ENCODE results near the gene AGO3. TPM values are rescaled to one million over a fixed set of nuclear protein-coding genes. Genes with fewer than 3 reads are reported as not detected.

The AGO3 gene
- polyA plus RNA-seq, 3 donors: 10.8 to 12.6 (median 11.8) TPM

DNA sequence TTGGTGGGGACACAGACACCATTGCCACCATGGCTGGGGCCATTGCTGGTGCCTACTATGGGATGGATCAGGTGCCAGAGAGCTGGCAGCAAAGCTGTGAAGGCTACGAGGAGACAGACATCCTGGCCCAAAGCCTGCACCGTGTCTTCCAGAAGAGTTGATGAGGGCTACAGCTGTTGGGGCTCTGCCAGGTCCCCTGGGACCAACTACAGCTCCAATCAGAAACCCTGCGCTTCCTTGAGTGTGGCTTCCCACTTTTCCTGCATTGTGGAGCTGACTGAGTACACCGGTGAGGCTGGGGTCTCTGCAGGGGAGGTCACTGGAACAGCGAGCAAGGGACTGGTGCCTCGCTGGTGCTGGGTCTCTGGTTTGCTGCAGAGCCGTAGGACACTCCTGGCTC, 162.3 kb downstream of the AGO3 start:
- no peak for DNase-seq (ENCODE audit: low read depth in 3 of 3, low spot score in 2 of 3)

DNA sequence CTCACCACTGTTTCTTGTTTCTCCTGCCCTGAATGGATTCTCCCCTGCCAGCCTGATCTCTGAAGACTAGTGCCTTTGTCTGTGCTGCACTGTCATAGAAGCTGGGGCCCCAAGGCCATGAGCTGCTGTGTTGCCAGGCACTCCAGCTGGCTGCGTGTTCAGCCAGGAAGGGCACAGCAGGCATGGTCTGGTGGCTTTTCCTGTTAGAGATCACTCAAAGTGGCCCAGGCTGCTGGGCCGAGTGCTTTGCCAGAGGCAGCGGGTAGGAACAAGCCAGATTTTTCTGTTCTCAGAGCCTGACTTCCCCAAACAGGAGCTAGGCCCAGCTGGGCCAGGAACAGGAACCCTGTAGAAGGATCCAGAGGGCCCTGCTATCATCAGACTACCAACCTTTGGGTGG, 163.0 kb downstream of the AGO3 start:
- DNase-seq (ENCODE audit: low read depth in 3 of 3, low spot score in 2 of 3): no peak

DNA sequence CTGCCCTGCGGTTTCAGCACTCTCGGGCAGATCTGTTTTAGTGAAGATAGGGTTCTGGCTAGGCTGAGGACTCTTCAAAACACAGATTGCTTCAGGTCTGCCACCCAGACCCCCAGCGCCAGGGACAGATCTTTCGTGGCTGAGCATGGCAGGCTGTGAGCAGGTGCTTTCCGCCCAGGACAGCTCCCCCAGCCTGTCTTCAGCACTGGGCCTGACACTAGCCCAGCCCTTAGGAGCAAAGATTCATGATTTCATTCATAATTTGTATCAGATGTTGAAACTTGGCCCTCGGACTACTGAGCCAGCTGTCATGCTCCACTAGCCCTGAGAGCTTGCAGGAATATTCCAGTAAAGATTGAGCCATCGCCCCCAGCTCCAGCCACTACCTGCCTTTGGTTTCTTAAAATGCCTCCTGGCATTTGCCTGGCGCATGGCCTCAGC, 163.7 kb downstream of the AGO3 start:
- DNase-seq (ENCODE audit: low read depth in 3 of 3, low spot score in 2 of 3): no peak

DNA sequence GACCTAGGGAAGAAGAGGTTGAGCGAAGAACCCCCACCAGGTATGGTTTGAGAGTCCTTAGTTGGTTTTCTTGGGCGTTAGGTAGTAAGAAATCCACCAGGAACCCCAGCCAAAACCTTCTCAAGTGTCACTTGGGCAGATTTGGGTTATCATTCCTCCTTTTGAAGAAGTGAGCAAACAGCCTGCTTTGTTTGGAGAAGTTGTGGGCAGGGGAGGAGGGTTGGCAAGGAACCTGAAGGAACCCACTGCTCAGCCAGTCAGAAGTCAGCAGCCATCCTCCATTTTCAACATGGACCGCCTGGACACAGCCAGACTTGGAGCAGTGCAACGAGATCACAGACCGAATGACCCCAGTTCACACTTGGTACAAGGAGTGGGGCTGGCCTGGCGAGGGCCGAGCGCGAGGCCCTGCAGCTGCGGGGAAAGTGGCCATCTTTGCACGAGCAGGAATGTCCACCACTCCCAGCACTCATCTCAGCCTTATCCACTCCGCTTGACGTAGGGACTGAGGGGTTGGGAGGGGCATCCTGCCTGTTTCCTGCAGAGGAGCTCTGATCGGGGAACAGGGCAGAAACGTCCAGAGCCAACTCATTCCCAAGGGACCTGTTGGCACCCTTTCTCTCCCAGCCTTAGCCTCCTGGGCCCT, 165.0 kb downstream of the AGO3 start:
- no peak for DNase-seq (ENCODE audit: low read depth in 3 of 3, low spot score in 2 of 3)

DNA sequence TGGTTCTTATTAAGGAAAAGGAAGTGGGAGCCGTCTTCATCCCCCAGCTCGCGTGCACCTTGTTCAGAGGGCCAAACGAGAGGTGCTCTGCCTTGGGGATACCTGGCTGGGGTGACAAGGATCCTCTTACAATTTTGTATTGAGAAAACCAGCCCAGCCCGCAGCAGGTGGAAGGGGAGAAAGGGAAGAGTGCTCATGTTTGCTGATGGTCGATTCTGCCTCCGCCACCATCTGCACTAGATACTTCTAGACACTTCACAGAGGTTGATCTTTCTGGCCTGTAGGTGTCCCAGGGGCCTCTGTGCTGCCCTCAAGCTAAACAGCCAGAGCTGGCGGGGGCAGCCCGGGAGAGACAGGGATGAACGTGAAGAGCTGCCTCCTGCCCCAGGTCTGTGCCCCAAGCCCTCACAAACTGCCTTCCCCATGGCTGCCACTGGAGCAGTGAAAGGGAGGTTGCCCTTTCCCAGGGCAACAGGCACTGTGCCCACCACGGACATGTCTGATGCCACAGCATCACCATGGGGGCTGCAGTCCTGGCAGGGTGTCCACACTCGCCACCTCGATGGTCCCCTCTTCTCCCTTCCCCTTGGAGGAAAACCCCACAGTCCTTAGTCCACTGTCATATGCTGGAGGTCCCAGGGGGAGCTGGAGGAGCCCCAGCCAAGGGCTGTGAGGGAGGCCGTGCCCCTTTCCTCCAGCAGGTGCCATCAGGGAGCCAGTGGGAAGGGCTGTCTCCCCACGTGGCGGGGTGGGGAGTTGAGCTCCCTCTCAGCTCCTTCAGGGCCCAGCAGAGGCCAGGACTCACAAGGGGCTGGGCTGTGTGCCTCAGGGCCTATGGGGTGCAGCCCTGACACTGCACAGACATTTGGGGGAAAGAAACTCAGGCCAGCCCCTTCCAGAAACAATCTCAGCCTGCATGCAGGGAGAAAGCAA, 165.9 kb downstream of the AGO3 start:
- DNase-seq (ENCODE audit: low read depth in 3 of 3, low spot score in 2 of 3): no peak

DNA sequence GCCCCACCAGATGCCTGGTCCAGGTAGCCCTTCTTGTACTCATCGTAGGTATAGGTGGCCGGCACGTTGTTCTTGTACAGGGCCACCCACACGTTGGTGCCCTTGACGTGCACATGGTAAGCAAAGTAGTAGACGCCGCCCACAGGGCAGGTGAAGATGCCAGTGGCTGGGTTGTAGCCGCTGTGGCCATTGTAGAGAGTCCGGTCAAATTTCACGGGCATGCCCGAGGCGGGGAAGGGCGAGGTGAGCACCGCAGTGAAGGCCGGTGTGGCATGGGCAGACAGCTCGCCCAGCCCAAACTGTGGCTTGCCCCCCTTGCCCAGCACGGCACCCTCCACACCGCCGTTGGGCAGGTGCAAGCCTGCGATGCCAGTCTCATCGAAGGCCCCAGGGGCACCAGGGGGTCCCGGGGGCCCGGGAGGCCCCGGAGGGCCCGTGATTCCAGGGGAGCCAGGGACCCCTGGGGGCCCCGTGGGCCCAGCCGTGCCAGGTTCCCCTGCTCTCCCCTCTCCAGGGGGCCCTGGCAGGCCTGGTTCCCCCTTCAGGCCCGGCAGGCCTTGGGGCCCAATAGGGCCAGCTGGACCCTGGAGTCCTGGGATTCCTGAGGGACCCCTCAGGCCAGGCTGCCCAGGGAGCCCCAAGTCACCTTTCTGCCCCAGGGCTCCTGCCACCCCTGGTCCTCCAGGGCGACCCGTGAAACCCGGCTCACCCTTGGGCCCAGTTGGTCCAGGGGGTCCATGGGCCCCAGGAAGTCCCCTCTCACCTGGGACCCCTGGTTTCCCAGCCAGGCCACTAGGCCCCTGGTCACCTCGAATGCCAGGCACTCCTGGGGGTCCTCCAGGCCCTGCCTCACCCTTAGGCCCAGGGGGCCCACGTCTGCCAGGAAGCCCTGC, 167.0 kb downstream of the AGO3 start:
- DNase-seq (ENCODE audit: low read depth in 3 of 3, low spot score in 2 of 3): no peak

DNA sequence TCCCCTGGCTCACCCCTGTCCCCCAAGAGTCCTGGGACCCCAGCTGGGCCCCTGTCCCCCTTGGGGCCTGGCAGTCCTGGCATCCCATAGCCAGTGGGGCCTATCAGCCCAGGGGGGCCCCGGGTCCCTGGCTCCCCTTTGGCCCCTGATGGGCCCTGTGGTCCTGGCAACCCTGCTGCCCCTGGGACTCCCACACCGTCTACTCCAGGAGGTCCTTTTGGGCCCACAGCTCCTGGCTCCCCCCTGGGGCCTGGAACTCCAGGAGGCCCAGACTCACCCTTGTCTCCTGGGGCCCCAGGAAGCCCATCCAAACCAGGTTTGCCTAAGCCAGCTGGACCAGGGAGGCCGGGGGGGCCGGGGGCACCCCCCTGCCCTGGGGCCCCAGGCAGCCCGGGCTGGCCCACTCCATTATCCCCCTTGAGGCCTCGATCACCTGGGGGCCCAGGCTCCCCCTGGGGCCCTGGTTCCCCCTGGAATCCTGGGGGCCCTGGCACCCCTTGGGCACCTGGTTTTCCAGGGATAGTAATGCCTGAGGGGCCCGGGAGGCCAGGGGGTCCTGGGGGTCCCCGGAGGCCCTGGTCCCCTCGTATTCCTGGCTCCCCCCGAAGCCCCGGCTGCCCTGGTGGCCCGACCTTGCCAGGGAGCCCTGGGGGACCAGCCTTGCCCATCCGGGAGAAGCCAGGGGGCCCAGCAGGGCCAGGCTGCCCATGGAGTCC, 167.9 kb downstream of the AGO3 start:
- no peak for DNase-seq (ENCODE audit: low read depth in 3 of 3, low spot score in 2 of 3)

DNA sequence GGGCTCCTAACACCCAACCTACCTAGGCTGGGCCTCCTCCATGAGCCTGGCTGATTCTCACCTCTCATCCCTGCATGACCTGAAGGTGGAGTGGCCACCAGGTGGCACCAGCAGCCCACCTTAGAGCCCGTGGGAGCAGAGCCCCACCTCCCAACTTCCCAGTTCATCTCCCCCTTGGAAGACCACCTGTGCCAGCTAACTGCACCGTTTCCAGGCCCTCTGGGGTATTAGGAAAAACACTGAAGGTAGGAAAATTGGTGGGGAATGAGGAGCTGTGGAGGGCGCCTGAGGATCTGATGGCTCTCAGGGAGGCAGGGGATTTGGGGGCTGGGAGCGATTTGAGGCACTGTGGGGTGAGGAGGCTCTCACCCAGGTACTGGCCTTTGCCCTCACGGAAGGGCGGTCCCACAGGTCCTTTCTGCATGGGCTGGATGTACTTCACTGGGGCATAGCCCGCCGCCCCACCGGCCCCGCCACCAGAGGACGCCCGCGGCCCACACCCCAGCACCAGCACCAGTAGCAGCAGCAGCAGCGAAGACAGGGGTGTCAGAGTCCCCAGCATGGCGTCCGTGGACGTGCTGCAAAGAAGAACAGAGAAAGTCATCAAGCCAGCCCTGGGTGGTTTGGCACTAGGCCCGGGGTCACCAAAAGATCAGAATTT, 168.9 kb downstream of the AGO3 start:
- peak in 1 of 3 donors; percentile 45 for DNase-seq (ENCODE audit: low read depth in 3 of 3, low spot score in 2 of 3)

DNA sequence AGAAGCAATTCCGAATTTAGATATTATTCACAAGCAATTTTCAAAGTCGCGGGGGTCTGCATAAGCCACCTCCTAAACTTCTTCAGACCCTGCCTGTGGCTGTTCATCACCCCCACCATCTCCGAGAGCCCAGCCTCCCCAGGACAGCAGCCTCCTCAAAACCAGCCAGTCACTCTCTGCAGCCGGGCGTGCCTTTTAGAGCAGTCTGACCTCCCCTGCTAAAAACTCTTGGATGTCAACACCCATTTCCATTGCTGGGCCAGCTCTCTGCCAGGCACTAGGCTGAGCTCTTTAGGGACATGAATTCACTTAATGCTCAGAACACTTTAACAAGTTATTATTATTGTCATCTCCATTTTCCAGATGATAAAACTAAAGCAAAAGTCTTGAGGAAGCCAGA, 169.5 kb downstream of the AGO3 start:
- DNase-seq (ENCODE audit: low read depth in 3 of 3, low spot score in 2 of 3): no peak

DNA sequence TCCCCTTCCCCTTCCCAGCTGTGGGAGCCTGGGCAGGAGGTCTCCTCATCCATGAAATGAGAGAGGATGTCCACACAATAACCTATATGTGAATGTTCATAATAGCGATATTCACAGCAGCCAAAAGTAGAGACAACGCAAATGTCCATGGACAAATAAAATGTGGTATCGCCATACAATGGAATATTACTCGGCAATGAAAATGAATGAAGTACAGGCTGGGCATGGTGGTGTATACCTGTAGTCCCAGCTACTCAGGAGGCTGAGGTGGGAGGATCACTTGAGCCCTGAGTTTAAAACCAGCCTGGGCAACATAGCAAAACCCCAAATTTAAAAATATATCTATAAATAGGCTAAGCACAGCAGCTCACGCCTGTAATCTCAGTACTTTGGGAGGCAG, 170.6 kb downstream of the AGO3 start:
- no peak for DNase-seq (ENCODE audit: low read depth in 3 of 3, low spot score in 2 of 3)

DNA sequence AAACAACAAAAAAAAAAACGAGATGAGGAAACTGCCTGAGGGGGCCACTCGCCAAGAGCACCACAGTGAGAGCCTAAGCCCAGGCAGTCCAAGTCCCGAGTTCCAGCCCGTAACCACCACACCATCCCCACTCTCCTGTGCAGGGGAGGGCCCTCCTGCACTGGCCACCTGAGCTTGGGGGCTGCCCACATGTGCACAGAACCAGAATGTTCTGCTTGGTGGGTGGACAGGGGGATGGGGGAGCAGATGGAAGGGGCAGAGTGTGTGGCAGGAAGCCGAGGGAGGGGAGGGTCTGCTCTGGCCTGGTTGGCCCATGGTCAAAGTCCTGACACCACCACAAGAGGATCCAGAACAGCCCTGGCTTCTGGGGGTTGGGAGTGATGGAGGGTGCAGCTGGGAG, 175.4 kb downstream of the AGO3 start:
- no peak for DNase-seq (ENCODE audit: low read depth in 3 of 3, low spot score in 2 of 3)

DNA sequence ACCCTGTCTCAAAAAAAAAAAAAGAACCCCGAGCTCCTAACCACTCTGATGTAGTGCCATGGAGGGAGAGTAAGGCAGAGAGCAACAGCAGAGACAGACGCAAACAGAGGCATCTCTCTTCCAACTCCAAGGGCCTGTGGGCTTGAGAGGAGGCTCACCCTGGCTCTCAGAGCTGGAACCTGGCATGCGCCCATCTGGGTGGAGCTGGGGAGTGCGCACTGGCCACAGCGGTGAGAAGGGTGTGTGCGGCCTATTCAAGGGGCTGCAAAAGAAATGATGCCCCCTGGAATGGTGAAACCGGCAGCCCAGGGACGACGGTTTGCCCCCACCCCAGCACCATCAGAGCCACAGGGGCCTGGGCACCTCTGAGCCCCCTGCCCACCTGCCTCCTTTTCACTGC, 176.5 kb downstream of the AGO3 start:
- DNase-seq (ENCODE audit: low read depth in 3 of 3, low spot score in 2 of 3): no peak

DNA sequence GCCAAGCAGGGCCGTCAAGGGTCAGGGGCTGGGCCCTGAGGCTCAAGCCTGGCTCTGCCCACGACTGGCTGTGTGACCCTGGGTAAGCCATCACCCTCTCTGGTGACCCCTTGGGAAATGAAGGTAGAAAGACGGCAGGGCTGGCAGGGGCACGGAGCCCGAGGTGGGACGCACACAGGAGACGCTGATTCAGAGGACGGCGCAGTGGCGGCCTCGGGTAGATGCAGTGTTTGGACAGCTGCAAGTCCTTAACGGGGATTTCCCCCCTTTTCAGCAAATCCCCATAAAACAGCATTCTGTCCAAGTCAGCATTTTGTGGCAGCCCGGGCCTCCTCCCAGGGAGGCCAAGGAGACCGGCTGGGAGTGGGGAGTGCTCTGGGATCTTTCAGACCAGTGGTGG, 177.4 kb downstream of the AGO3 start:
- DNase-seq (ENCODE audit: low read depth in 3 of 3, low spot score in 2 of 3): no peak

DNA sequence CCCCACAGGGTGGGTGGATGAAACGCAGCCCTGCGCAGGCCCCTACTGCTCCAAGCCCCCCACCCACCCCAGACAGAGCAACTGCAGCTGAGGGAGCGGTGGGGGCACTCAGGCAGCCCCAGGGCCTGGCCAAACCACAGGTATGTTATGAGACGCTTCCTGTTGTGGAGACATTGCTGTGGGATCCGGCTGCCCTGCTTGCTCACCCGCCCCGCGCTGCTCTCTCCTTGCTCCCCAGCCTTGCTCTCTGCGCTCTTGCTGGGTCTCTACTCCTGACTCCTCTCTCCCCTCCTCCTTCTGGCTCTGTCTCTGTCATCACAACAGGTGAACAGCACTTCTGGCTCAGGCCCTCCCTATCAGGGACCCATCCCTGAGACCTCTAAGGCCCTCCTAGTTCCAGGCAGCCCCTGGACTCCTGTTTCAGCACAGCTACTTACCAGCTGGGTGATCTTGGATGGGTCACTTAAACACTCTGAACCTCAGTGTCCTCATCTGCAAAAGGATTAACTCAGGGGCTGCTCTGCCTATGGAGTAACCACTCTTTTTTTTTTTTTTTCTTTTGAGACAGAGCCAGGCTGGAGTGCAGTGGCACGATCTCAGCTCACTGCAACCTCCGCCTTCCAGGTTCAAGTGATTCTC, 178.3 kb downstream of the AGO3 start:
- no peak for DNase-seq (ENCODE audit: low read depth in 3 of 3, low spot score in 2 of 3)

DNA sequence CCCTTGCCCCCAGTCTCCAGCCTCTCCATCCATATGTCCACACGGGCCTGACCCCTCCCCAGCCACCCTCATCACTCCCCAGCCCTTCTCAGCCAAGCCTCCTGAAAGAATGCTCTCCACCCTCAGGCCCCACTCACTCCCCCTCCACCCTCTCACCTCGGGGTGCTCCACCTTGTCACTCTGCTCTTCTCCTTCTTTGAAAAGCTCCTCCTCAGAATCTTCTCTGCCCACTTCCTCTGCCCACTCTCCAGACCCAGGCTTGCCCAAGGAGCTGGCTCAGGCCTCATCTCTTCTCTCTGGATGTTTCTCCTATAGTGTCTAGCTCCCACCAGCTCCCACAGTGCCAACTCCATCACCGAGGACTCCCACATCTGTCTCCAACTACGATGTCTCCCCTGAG, 180.2 kb downstream of the AGO3 start:
- no peak for DNase-seq (ENCODE audit: low read depth in 3 of 3, low spot score in 2 of 3)

DNA sequence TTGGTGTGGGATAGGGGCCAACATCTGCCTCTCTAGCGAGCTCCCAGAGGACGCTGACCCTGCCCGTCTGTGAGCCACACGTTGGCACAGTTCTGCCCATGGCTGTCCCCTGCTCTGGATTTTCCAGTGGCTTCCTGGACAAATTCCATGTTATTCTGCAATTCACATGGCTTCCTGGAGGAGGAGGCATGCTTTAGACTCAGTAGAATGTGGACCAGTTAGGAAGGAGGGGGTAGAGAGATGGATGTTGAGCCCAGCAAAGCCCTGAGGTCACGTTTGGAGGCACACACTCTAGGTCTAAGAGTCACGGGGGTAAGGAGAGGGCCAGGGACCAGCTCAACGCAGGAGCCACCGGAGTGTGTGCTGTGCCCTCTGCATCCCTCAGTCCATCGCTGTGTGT, 181.9 kb downstream of the AGO3 start:
- no peak for DNase-seq (ENCODE audit: low read depth in 3 of 3, low spot score in 2 of 3)

DNA sequence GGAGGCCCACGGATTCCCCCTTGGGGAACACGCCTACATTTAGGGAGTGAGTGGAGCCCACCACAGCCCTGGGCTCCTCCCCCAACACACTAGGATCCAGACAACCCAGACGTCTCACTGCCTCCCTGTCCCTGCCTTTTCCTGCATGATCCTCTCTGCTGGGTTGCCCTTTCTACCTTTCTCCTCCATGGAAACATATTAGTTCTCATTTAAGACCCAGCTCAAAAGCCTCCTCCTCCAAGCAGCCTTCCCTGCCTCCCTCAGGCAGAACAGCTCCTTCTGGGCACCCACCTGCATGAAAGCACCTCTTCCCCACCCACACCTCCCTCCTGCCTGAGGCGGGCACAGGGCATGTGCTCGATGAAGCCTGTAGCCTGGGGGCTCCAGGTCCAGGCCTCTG, 183.5 kb downstream of the AGO3 start:
- DNase-seq (ENCODE audit: low read depth in 3 of 3, low spot score in 2 of 3): no peak

DNA sequence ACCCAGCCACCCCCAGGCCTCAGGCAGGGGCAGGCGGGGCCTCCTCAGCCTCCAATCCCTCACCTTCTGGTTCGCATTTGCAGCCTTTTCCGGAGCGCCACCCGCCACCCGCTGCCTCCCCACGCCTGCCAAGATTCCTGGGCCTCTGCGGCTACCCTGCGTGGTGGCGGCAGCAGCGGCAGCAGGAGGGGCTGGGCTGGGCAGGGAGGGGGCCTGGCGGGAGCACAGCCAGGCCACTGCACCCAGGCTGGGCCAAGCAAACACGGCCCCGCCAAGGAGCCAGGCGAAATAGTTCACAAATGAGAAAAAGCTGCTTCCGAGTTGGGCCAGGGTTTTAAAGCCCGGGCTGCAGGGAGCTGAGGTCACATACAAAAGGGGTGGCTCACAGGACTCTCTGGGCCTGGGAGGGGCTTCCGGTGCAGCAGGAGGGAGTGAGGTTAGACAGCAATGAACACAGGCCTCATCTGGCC, 184.3 kb downstream of the AGO3 start:
- no peak for DNase-seq (ENCODE audit: low read depth in 3 of 3, low spot score in 2 of 3)

DNA sequence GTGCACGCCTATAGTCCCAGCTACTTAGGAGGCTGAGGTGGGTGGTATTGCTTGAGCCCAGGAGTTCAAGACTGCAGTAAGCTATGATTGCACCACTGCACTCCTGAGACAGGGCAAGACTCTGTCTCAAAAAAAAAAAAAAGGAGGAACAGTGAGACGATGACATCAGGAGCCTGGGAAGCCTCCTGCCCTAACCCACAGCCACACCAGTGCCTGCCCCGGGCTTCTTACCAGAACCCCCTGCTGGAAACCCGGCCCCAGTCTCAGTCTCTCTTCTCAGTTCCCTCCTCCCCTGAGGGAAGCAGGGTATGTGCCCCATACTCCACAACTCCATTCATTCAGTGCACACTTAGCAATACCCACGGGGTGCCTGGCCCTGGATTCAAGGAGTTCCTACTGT, 185.0 kb downstream of the AGO3 start:
- DNase-seq (ENCODE audit: low read depth in 3 of 3, low spot score in 2 of 3): no peak
